Subcutaneous adipose tissue (tissue), 4 donors: Measurements from ENCODE around the gene SGMS1. TPM values are rescaled to one million over a fixed set of nuclear protein-coding genes. Genes with fewer than 3 reads are reported as not detected.

Source experiments
- total RNA-seq, 4 donors: library from RNA; depleted of rRNA; stranded (reverse); fragments of >200 nt; gene quantifications; one replicate each; pipeline ENCODE4 v1.1.0, GENCODE V29; 2016
- TF ChIP-seq, protein P1 (sequence below): fragments of 450-650 bp; IDR thresholded peaks from one replicate; pipeline ENCODE4 v1.5.1; 2016; ENCODE audit warnings: low read depth, mild to moderate bottlenecking, control low read depth, antibody characterized with exemption, moderate library complexity

Gene SGMS1
- total RNA-seq, 4 donors from 2014 or later: 63.9 to 117 (median 87.4) TPM

DNA sequence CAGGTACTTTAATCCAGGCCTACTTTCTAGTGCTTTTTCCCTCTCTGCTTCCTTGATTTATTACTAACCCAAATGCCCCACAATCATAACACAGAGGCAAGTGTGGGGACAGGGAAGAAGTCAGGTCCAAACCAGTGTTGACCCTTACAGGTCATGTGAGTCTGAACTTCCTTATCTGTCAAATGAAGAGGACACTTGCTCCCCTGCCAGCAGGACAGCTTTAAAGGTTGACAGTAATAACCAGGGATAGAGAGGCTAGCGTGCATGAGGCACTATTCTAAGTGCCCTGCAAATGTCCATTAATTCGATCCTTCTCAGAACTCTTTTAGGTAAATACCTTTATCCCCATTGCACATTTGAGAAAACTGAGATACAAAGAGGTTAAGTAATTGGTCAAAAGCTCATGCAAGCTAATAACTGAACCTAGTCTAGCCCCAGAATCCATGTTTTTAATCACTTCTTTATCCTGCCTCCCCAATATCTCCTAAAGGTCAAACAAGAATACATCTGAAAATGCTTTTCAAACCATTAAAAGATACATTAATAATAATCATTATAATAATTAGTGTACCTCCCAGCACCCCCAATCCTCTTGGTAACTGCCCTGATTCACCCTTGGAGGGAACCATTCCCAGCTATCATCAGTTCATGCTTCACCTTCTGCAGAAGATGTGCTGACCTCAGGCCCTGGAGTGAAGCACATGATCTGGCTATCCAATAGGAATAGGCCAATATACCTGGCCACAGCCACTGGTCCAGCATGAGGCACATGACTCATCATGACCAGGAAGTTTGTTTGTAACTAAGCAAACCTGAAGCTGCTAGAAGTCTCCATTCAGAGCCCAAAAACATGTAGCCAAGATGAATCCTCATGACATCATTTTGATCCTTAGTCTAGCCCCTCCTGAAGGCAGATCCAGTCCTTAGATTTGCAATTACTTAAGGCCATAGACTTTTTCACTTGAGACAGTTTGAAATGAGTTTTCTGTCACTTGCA is 40.7 kb downstream of the SGMS1 start:
- TF ChIP-seq, protein P1, sequence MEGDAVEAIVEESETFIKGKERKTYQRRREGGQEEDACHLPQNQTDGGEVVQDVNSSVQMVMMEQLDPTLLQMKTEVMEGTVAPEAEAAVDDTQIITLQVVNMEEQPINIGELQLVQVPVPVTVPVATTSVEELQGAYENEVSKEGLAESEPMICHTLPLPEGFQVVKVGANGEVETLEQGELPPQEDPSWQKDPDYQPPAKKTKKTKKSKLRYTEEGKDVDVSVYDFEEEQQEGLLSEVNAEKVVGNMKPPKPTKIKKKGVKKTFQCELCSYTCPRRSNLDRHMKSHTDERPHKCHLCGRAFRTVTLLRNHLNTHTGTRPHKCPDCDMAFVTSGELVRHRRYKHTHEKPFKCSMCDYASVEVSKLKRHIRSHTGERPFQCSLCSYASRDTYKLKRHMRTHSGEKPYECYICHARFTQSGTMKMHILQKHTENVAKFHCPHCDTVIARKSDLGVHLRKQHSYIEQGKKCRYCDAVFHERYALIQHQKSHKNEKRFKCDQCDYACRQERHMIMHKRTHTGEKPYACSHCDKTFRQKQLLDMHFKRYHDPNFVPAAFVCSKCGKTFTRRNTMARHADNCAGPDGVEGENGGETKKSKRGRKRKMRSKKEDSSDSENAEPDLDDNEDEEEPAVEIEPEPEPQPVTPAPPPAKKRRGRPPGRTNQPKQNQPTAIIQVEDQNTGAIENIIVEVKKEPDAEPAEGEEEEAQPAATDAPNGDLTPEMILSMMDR: no peak

DNA sequence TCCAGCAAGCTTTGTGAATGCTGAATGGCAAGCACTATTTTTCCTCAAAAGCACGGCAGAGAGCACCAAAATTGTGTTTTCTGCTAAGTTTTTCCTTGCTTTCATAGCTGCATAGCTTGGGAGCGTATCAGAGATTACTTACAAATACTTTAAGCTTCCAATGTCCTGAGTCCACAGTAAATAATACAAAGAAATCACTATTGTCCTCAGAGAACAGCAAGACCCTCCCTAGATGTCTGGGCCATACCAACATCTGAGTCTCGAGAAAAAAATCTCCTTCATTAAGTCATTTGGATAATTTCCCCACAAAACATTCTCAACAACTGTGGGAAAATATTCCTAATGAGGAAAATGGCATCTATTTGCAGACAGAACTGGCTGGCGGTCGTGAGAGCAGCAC is 41.7 kb downstream of the SGMS1 start:
- TF ChIP-seq, protein P1: no peak

DNA sequence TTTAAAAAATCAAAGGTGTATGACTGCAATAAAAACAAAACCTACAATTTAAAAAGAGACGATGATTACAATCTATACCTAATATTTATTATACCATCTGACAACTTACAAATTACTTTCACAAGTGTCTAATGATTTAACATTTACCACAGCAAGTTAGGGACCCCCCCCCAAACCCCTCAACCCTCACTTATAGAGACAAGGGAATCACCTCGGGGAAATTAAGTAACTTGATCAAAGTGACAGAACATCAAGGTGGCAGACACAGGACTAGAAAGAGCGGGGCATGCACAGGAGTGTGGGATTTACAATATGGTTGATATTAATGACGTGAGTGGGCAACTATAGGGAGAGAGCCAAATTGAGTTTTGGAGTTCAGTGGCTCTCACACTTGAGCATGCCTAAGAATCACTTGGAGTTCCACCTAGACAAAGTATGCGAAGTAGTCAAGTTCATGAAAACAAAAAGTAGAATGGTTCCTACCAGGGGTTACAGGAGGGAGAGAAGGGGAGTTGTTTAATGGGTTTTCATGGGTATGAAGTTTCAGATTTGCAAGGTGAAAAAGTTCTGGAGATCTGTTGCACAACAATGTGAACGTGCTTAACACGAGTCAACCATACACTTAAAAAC is 43.4 kb downstream of the SGMS1 start:
- TF ChIP-seq, protein P1: no peak

DNA sequence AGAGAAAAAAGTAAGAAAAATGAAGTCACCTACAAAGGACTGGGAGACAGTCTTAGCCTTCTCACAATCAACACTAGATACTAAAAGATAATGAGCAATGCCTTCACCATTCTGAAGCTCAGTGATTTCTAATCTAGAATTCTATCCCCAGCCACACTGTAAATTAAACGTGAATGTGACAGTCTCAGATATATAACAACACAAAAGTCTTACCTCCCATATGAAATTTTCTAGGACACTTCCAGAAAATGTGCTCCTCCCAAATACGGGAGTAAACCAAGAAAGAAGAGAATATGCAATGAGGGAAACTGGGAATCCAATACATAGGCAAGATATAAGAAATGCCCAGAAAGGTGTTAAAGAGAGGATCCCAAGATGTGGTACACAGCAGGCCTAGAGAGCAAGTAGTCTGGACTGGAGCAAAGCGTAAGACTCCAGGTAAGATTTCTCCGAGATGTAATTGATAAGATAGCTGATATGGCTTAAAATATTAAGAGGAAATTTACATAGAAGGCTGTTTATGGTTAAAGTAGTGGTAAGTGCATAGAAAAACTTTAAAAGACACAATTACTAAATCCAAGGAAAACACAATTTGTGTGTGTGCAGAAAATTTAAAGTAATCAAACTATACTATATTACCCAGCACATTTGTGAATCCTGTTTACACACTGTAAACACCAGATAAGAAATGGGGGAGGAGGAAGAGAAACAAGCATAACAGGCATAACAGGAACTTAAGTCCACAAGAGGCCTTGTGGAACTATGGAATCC is 44.1 kb downstream of the SGMS1 start:
- TF ChIP-seq, protein P1: no peak

DNA sequence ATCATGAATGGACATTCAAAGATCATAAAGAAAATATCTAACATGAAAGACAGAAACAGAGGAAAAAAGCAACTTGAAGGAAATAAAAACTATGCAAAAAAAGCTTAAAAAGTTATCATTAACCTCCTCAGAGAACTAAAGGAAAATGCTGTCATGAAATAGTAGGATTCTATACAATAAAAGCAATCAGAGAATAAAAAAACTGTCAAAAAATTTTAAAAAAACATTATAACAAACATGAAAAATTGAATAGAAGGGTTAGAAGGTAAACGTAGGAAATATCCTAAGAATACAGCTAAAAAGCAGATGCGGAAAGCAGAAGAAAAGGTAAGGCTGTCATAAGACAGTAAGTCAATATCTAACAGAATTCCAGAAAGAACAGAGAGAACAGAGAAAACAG is 44.8 kb downstream of the SGMS1 start:
- TF ChIP-seq, protein P1: no peak

DNA sequence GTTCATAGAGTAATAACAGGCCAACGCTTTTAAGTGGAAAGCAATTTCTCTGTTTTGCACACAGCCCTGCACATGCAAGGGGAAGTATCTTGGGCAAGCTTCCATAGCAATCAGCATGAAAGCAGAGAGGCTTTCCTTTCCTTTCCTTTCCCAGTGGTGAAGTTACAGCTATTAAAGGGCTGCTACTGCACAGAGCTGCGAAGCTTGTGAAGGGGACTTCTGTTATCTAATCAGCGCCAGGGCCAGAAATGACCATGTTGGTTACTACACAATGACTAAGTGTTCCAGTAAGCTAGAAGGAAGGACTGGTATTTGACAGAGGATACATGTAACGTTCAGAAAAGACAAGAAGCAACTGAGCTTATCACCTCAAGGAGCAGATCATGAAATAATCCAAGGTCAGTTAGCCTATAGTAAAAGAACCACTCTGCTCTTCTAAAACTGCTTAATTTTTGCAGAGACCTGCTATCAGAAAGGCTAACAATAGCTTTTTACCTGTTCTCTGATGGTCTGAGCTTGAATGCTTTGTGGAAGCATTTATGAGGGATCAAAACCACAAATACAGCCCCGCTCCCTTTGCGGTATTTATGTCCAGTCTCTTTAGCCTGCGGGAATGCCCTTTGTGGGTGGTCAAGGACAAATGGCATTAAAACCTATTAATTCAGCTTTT is 45.9 kb downstream of the SGMS1 start:
- TF ChIP-seq, protein P1: no peak
